GM11168 (cell line): ENCODE data around the gene RBPJL.

Source experiments
- in situ Hi-C: fragments of 300-500 bp; cut with MboI; formaldehyde crosslinking; loops from one replicate; pipeline ENCODE4 v1.12.0; 2022; ENCODE audit warnings: low sequenced_read_pairs; ENCODE audit not compliant: unreplicated experiment

Gene RBPJL, protein sequence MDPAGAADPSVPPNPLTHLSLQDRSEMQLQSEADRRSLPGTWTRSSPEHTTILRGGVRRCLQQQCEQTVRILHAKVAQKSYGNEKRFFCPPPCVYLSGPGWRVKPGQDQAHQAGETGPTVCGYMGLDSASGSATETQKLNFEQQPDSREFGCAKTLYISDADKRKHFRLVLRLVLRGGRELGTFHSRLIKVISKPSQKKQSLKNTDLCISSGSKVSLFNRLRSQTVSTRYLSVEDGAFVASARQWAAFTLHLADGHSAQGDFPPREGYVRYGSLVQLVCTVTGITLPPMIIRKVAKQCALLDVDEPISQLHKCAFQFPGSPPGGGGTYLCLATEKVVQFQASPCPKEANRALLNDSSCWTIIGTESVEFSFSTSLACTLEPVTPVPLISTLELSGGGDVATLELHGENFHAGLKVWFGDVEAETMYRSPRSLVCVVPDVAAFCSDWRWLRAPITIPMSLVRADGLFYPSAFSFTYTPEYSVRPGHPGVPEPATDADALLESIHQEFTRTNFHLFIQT

DNA sequence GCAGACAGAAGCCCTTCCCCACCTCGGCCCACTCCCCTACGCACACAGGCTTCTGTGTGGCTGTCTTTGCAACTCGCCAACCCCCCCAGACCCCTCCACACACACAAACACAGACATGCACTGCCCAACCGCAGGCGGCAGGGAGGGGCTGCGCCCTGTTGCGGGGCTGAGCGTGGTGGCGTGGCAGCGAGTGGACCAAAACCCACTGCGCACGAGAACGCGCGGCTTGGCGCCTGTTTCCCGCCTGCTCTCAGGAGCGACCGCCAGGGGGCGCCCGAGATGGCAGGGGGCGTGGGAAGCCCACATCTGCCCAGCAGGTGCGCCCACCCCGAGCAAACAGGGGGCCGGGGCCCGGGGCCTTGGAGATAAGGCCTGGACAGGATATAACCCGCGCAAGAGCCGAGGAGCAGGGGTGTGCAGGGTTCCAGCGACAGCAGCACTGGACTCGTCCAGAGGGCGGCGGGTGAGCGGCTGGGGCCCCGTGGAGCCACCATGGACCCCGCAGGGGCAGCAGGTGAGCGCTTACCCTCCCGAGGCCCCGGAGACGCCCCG, at the start of gene RBPJL:
Gene RBPJL (plus strand): TSS at position 410 of the 552 bp plus-strand sequence. CDS start 83 bp downstream, at position 493.
- in situ Hi-C loops = no loop called here

DNA sequence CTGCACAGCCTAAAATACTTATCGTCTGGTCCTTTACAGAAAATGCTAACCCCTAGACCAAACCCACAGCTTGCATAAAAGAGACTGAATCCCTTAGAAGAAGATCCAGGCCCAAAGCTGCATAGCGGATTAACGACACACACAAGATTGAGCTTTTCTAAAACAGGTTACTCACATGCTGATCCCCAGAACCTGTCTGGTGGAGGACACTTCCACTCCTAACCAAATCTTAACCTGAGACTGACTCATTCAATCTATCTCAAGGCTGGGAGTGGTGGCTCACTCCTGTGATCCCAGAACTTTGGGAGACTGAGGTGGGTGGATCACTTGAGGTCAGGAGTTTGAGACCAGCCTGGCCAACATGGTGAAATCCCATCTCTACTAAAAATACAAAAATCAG, 49.5 kb upstream of the RBPJL start:
- in situ Hi-C loops = no loop called here

DNA sequence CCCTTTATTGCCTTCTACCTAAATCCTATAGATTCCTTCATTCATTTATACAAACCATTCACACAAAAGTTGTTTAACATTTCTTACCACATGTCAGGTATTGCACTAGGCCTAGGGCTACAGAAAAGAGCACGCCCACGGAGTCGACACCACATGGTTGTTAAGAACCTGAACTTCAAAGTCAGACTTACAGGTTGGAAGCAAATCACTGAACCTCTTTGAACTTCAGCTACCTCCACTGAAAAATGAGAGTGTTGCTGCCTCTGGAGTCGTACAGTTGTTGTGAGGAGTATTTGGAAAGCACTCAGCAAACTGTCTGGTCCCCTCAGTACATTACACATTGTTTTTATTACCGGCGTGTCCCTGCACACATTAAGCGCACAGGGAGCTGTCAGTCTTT, 48.9 kb upstream of the RBPJL start:
- in situ Hi-C loops = no loop called here

DNA sequence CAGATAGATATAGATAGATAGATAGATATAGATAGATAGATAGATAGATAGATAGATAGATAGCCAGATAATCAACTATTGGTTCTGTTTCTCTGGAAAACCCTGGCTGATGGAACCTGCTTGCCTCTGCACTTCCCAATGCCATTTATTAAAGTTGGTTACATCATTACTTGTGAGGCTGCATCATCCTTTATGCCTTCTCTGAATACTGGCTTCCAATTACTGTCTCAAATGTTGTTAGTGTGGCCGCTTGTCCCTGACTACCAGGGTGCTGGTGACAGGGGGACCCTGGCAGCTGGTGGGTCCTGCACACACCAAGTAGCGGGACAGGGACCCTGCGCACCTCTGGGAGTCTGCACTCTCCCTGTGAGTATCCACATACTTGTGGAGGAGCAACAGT, 48.4 kb upstream of the RBPJL start:
- in situ Hi-C loops = no loop called here

DNA sequence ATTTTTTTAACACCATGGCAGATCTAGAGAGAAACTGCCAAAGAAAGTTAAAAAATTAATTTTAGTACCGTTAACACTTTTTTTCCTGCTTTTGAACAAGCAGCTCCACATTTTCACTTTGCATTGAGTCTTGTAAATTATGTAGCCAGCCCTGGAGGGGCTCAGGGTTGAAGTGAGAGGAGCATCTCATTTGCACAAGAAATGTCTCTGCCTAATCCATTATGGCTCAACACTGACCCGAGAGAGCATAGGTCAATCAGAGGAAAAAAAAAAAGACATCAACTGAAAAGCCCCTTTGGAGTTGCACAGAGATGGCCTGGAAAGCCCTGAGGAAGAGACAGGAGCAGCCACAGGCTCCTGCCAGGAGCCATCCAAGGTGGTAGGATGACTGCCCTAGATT, 48.0 kb upstream of the RBPJL start:
- in situ Hi-C loops = no loop called here

DNA sequence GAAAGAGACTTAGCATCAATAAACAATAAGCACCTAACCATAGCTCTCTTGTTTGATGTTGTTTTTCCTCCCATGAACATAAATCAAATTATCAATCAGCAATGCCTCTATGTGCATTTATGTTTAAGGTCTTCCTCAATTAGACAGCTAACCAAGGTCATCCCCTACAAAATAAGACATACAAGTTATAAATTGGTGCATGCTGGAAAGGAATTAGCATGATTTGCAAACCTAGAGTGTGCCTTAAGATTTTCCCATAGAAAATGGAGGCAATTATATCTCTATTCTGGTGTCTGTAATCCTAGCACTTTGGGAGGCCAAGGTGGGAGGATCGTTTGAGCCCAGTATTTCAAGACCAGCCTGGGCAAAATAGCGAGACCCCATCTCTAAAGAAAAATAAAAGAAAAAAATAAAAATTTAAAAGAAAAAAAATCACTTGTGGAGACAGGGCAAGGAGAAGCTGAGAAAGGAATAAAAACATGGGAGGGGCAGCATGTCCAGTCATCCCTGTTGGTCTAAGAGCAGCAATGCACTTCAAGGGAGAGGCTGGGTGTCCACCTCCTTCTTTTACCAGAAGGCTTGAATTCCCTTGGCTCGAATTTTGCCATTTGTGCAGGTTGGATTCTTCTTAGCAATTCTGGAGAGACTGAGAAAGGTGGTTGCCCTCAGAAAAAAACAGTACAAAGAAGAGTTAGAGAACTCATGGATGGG, 42.9 kb upstream of the RBPJL start:
- in situ Hi-C loops = no loop called here

DNA sequence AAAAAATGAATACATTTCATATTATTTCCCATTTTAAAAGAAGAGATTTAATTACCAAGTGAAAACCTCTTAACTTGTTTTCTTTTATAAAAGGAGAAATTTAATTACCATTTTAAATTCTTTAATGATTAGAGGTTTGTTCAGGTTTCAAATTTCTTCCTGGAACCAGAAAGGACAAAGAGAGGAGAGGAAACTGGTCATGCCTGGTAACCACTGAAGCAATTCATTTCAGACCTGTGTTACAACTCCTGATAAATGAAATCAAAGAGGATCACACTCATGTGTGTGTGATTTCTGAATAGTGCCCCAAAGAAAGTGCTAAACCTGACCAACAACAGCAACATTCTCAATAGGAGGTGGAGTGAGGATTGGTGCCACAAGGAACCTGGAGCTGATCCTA, 39.7 kb upstream of the RBPJL start:
- in situ Hi-C loops = no loop called here

DNA sequence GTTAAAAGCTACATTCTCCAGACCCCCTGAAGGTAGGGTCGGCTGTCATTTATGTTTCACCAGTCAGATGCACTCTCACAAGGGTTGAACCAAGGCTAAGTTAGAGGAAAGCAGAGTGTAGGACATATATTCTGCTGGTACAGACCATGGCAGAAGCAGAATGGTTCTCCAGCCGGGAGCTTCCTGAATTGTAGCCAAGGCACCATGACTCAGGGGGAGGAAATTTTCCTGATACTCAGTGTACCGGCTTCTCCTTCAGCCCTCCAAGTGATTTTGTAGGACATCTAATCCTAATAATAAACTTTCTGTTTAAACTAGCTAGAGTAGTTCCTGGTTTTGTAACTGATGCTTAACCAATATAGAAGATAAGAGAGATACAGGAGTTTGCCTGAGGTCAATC, 38.1 kb upstream of the RBPJL start:
- in situ Hi-C loops = no loop called here

DNA sequence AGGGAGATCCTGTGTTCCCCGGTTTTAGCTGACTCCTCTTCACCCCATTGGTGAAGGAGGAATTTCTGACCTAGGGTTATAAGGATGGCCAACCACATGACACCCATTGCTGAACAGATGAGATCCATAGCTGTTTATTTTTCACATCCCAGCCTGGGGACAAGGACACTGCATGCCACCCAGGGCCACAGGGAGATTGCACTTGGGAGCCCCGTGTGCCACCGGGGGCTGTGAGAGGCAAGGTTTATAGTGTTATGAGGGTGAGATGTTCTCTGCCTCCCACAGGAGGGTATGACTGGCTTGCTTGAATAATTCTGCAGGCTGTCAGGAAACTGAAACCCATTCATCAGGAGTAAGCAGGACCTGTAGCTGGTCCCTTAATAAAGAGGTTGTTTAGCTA, 37.6 kb upstream of the RBPJL start:
- in situ Hi-C loops = no loop called here

DNA sequence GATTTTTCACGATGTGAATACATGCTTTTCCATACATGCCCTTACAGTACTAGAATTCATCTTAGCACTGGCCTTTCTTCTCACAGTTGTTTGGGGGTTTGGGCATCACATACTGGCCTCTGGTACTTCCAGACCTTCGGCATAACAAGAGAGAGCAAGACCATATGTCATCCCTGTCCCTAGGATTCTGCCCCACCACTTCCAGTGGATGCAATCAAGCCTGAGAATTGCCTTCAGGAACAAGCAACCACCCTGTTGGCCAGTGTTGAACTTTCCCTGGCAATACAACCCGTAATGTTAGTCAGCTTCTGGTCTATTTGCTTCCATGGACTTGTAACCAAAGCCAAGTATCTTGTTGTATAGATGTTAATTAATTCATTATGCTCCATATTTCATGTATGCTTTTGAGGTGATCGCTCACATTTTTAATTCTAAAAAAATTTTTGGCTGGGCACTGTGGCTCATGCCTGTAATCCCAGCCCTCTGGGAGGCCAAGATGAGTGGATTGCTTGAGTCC, 36.8 kb upstream of the RBPJL start:
- in situ Hi-C loops = no loop called here

DNA sequence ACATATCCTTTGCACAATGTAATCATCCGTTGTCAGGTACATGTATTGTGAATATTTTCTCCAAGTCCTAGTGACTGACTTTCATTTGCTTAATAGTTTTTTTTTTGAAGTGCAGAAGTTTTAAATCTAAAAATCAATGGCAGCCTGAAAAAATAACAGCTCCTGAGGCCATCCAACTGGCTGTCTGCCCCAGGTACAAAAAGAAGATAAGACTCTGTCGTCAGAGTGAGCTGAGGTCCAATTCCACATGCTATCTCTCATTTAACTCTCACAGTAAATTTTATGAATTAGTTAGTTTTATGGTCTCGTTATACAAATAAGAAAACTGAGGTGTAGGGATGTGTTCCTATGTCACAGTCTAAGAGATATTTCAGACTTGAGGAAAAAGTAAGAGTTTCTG, 31.3 kb upstream of the RBPJL start:
- in situ Hi-C loops = no loop called here

DNA sequence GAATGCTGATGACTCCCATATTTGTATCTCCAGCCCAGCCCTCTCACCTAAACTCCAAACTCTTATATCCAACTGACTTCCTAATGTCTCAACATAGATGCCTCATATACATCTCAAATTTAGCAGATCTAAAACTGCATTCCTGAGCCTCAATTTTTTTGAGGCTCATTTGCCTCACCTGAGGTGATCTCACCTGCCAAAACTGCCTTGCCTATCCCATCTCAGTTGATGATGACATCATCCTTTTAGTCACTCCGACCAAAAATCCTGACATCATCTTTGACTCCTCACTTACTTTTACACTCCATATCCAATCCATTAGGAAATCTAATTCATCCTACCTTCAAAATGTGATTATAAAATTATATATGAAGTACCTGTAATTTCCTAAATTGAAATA, 26.6 kb upstream of the RBPJL start:
- in situ Hi-C loops = loop anchor here (10.0 kb wide), 1 partner anchor 815 kb away; no protein-coding TSS in a partner anchor

DNA sequence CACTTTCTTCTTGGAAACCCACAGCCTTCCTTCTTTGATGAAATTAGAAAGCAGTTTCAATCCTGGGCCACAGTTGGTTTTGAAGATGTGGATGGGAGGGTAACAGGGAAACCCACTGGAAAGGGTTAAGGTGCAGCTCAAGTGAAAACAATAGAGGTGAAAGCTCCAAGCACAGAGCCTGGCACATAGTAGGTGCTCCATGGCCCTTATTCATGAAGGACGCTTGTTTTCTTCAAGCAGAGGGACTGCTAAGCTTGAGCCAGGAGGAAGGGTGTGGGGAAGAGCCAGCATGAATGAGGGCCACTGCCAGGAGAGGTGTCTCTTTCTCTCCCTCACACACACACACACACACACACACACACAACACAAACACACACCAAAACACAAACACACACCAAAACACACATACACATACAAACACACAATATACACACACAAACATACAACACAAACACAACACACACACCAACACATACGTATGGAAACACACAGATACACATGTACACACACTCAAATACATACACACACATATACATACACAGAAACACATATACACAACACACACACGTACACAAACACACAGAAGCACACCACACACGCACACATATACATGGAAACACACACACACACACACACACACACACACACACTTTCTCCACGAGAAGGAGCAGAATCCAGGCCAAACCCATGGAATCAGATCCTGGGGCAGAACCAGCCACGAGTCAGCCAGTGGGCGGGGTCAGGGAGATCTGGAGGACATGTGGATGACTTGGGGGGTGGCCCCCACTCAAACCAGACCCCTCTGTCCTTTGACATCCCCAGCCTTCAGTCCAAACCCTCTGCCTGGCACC, 23.7 kb upstream of the RBPJL start:
- in situ Hi-C loops = loop anchor here (10.0 kb wide), 1 partner anchor 812 kb away; no protein-coding TSS in a partner anchor

DNA sequence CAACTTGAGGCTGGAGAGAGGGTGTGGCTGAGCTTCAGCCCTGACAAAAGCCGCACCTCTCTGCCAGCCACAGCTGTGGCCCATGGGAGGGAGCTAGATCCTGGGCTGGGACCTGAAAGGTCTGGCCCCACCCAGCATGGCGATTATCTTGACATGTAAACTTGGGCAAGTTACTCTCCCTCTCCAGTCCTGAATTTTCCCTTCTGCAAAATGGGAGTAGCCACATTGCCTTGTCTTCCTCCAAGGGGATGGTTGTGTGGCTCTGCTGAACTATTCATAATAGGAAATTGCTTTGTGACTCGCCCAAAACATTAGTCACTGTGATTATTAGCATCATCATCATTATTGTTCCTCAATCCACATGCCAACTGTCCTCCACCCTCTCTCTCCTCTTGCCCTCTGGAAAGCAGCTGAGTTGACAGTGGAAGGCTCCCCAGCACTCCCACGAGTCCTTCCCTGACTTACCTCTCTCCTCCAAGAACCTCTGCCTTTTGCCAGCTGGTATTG, 23.0 kb upstream of the RBPJL start:
- in situ Hi-C loops = loop anchor here (10.0 kb wide), 1 partner anchor 811 kb away; no protein-coding TSS in a partner anchor

DNA sequence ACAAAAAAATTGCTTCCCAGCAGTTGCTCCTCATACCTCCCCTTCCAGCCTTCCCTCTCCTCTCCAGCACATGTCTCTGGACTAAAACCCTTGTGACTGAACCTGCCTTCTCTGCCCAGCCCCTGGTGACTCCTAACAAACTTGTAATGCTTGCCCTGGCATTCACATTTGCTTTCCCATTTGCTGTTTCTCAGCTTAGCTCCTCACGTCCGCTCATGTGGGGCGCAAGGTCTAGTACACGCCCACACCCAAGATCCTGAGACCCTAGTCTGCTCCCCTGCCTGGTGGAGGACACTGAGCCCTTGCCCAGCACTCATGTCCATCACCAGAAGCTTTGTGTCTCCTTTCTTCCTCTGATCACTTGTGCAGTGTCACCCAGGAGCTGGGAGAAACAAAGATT, 18.3 kb upstream of the RBPJL start:
- in situ Hi-C loops = loop anchor here (10.0 kb wide), 1 partner anchor 806 kb away; no protein-coding TSS in a partner anchor

DNA sequence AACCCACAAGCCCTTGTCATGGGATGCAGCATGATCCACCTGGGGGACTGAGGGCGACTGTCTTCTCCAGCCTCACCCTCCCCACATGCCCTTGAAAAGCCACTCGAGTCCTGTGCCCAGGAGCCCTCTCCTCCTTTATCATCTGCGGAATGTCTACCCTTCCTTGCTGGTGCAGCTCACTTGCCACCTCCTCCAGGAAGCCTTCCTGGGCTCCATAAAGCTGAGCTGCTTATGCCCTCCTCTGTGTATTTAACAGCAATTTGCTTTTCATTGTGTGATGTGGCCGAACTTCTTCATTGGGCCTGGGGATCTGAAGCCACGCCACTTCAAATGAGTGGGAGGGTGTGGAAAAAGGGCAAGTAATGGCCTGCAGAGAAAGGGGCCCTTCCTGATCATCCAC, 17.8 kb upstream of the RBPJL start:
- in situ Hi-C loops = loop anchor here (10.0 kb wide), 1 partner anchor 806 kb away; no protein-coding TSS in a partner anchor

DNA sequence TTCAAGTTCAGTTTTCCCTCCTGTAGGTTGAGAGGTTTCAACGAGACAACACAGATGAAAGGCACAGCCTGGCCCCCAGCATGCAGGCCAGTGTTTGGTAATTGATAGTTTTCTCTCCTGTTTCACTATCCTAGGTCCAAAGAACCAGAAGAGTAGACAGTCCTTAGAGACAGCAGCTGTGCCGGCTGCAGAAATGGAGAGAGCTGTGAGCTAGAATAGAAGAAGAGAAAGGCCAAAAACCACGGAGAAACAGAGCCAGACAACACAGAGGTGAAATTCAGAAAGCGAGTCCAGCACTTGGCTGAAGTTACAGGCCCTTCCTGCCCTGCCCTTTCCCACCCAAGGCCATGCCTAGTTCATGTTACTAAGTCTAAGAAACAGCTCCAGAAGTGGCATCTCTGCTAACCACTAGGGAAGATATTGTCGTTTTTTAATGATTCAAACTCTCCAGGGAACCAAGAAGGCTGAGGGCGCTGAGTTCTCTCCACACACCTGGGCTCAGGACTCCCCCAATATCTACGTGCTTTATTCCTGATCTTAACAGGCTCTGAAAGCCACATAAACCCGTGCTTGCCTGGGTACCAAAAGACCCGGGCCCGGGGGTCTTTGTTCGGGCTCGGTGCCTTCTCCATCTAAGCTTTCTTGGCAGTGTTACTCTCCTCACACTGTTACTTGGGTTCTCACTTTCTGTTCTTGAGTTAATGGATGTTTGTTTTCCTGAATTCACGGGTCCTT, 16.5 kb upstream of the RBPJL start:
- in situ Hi-C loops = loop anchor here (10.0 kb wide), 1 partner anchor 805 kb away; no protein-coding TSS in a partner anchor

DNA sequence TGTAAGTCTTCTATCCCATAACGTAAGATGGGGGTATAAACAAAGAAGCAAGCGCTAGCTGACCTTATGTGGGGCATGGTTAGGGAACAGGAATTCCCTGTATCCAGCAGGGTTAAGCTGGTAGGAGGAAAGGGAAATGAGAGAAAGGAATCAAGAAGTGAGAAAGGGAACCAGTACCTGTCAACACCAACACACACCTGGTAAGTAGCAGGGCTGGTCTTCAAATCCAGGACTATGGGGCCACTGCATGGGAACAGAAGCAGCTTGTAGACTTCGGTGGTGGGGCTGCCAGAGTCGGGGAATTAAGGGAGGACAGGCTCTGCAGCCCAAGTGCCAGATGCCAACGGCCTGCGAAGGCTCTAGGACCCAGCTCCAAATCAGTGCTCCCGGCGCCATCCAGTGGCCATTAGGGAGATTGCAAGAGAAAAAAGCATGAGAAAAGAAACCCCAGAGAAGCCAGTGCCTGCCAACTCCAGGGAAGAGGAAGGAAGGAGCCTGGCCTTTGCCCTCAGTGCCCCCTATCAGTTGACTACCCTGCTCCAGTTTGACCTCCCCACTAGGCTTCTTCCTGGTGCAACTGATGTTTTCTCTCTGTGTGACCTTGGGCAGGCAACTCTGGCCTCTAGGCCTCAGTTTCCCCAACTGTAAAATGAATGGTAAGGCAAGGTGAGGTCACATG, 15.8 kb upstream of the RBPJL start:
- in situ Hi-C loops = no loop called here
